ENCODE measurements around the gene CCNC. TPM values are rescaled to one million over a fixed set of nuclear protein-coding genes. Genes with fewer than 3 reads are reported as not detected.
"Not testable (repeated sequence)": the region's sequence is repeated elsewhere in the genome, so short reads cannot be mapped to it uniquely, and the experiment has no call there.

The CCNC gene
- total and polyA plus RNA-seq, 5 experiments from 2014 or later, result 37.8 to 55.6 (median 44.3) TPM

DNA sequence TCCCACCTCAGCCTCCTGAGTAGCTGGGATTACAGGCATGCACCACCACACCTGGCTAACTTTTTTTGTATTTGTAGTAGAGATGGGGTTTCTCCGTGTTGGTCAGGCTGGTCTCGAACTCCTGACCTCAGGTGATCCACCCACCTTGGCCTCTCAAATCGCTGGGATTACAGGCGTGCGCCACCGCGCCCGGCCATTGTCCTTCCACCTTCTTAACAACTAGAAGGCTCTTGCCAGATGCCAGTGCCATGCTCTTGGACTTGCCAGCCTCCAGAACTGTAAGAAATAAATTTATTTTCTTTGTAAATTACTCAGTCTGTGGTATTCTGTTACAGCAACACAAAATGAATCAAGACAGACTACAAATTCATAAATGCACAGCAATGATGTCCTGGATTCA, 26.2 kb upstream of the CCNC start:
- peaks cover 50 to 100% (median 78%) of the 10 kb centered on the region in 5 donors for H3K27me3 Mint-ChIP-seq
- DNase-seq, POLR2A ChIA-PET, H3K36me3 Mint-ChIP-seq, H3K4me3 Mint-ChIP-seq, H3K27ac Mint-ChIP-seq, ATAC-seq: not testable (repeated sequence)
- H3K9me3 Mint-ChIP-seq, result peaks cover 0 to 18% (median 5%) of the 10 kb centered on the region in 9 donors
- peaks cover 3 to 18% (median 16%) of the 10 kb centered on the region in 4 donors for H3K4me1 Mint-ChIP-seq

DNA sequence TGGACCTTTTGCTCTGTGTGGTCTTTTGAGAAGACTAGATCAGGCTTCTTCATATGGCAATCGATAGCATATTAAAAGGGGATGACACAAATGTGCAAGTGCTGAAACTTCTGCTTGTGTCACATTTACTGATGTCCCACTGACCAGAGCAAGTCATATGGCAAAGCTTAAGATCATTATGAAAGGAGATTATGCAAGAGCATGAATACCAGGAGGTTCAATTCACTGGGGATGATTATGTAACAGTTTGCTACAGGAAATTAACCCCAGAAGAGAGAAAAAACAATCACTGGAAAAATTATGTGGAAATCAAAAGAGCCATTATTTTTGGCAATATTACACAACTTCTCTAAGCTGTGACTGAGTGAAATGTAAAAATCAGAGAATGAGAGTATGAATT, 24.4 kb upstream of the CCNC start:
- POLR2A ChIA-PET, result no interaction called here
- no peak for ATAC-seq
- H3K27me3 Mint-ChIP-seq, result peaks cover 46 to 95% (median 76%) of the 10 kb centered on the region in 5 donors
- peaks cover 5 to 28% (median 26%) of the 10 kb centered on the region in 4 donors for H3K4me1 Mint-ChIP-seq
- H3K27ac Mint-ChIP-seq, result no peak overlapping the region
- peaks cover 0 to 5% (median 2%) of the 10 kb centered on the region in 3 donors for H3K36me3 Mint-ChIP-seq
- no peak for DNase-seq
- peaks cover 0 to 18% (median 5%) of the 10 kb centered on the region in 9 donors for H3K9me3 Mint-ChIP-seq
- H3K4me3 Mint-ChIP-seq, result no peak overlapping the region

DNA sequence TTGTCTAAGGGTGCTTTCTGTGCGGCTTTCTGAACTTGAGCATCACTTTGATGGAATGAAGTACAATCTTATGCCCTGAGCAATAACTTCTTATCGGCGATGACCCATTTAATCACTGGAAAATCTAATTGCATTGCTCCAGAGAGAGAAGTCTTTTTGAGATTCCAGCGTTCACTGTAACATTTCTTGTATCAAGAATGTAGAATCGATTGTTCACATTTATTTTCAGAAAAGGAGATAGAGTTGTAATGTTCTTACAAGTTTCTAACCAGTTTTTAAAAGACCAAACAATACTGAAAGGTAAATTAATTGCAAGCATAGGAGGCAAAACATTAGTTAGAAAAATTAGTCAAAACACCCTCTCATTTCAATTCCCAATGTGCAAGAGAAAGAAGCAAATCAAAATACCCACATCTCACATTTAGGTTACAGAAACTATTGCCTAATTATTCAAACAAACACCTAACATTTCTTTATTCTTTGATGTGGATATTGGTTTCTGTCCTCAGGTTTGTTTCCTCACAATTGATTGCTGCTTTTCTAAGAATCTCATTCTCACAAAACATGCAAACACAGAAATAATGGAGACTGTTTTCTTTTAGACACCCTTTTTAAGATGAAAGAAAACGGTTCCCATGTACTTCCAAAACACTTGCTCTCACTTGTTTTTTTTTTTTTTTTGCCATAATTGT, 23.4 kb upstream of the CCNC start:
- Mint-ChIP-seq H3K27ac (no peak overlapping the region), H3K27me3 (peaks cover 44 to 90% (median 68%) of the 10 kb centered on the region in 5 donors), H3K4me1 (peaks cover 5 to 28% (median 26%) of the 10 kb centered on the region in 4 donors), H3K4me3 (peak overlapping the region in 5 of 10 donors; percentile 12 to 59 (median 30)), H3K9me3 (peaks cover 0 to 18% (median 5%) of the 10 kb centered on the region in 9 donors), H3K36me3 (peaks cover 0 to 5% (median 2%) of the 10 kb centered on the region in 3 donors)
- POLR2A ChIA-PET, result no interaction called here
- no peak for DNase-seq
- ATAC-seq, result no peak

DNA sequence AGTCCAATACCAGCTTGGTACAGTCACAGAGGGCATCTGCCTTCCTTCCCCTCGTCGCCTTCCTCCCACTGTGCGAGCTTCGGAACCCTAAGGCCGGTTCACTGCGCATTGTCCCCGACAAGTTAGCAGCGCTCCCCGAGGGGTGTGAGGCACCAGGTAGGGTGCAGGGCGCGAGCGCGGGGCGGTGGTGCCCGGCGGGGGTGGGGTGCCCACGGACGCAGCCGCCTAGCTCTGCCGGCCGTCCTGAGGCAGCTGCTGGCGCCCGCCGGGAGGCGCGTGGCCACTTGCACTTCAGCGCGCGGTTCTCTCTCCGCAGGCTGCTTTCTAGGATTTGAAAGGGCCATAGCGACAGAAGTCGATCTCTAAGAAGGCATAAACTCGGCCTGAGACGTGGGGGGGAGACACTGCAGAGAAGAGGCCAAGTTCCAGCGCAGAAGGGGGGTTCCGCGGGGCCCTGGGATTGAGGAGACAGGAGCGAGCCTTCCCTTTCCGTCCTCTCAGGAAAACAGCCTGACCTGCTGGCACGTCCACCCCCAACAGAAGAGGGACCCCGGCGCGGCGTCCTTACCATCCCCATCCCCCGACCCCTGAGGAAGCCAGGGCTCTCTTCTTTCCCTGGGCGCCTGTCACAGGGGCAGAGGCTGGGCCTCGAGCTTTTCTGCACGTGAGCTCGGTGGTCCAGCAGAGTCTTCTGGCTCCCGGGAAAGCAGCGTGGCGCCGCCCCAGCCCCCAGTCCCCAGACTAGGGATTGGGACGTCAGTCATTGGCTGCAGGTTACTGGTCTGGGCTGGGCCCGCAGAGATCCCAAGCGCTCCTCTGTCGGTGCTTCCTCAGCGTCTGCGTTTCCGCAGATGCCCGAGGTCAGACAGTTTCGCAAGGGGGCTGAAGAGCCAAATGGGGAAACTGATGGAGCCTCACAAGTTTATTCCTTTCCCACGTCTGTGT, 22.5 kb upstream of the CCNC start:
- Mint-ChIP-seq H3K27me3 (peaks cover 41 to 85% (median 63%) of the 10 kb centered on the region in 5 donors), H3K9me3 (peaks cover 0 to 18% (median 5%) of the 10 kb centered on the region in 9 donors), H3K36me3 (peaks cover 0 to 5% (median 2%) of the 10 kb centered on the region in 3 donors), H3K4me3 (peak overlapping the region in 7 of 10 donors; percentile 12 to 91 (median 38)), H3K27ac (no peak overlapping the region), H3K4me1 (peaks cover 5 to 28% (median 26%) of the 10 kb centered on the region in 4 donors)
- DNase-seq (no peak), ATAC-seq (no peak)
- POLR2A ChIA-PET, result no interaction called here

DNA sequence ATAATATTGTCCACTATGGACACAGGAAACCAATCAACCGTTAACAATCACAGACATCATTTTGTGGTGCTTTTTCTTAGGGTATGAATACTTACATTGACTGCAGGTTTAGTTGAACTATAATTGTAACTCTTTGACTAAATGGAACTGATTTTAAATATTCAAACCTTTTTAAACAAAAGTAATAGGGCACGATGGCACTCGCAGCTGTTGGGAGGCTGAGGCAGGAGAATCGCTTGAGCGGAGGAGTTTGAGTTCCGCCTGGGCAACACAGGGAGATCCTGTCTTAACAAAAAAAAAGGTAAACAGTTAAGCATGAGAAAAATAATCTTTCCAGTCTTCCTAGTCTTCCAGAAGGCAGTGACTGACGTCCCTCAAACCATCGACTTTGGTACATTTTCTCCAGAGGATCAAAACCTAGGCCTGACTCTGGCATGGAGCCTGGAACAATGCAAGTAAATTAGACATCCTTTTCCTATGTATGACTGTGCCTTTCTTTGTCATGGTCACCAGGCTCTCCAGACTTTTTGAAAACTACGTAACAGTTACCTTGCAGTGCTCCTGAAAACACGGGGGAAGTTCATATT, 21.5 kb upstream of the CCNC start:
- ATAC-seq (no peak), DNase-seq (no peak)
- Mint-ChIP-seq H3K27me3 (peaks cover 36 to 82% (median 64%) of the 10 kb centered on the region in 5 donors), H3K4me3 (peak overlapping the region; percentile 38 to 92 (median 75)), H3K4me1 (peaks cover 5 to 28% (median 26%) of the 10 kb centered on the region in 4 donors), H3K9me3 (peaks cover 0 to 9% (median 3%) of the 10 kb centered on the region in 9 donors), H3K27ac (no peak overlapping the region), H3K36me3 (no peaks in the 10 kb centered on the region)
- POLR2A ChIA-PET, result interaction anchor here (0.6 kb wide), 1 partner anchor 163 kb away, joined by 3 read pairs; no protein-coding TSS in a partner anchor

DNA sequence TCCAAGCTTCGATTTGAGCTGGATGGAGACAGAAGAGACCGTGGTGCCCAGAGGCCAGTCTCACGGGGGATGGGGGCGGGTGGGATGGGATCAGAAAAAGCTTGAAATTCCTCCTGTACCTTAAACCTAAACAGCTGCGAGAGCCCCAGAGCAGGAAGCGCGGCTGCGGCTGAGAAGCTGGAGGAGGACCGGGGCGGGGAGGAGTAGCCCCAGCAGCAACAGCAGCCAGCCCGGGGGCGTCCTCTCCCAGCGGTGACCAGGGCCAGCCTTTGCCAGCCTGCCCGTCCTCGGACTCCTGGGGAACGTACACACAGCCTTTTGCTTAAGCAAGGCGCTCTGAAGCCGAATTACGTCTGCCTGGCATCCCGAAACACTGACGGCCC, 20.8 kb upstream of the CCNC start:
- H3K4me3 Mint-ChIP-seq, result peak overlapping the region; percentile 77 to 92 (median 90)
- DNase-seq (no peak), ATAC-seq (peak; percentile 18 to 26)
- peak overlapping the region in 2 of 10 donors; percentile 20 to 57 for H3K27ac Mint-ChIP-seq
- peaks cover 39 to 75% (median 67%) of the 10 kb centered on the region in 5 donors for H3K27me3 Mint-ChIP-seq
- peaks cover 5 to 28% (median 26%) of the 10 kb centered on the region in 4 donors for H3K4me1 Mint-ChIP-seq
- no peaks in the 10 kb centered on the region for H3K36me3 Mint-ChIP-seq
- peaks cover 0 to 4% (median 0%) of the 10 kb centered on the region in 9 donors for H3K9me3 Mint-ChIP-seq
- POLR2A ChIA-PET, result interaction anchor here (1.1 kb wide), 1 partner anchor 21 kb away, joined by 4 read pairs; the partner anchor contains the start of gene CCNC

DNA sequence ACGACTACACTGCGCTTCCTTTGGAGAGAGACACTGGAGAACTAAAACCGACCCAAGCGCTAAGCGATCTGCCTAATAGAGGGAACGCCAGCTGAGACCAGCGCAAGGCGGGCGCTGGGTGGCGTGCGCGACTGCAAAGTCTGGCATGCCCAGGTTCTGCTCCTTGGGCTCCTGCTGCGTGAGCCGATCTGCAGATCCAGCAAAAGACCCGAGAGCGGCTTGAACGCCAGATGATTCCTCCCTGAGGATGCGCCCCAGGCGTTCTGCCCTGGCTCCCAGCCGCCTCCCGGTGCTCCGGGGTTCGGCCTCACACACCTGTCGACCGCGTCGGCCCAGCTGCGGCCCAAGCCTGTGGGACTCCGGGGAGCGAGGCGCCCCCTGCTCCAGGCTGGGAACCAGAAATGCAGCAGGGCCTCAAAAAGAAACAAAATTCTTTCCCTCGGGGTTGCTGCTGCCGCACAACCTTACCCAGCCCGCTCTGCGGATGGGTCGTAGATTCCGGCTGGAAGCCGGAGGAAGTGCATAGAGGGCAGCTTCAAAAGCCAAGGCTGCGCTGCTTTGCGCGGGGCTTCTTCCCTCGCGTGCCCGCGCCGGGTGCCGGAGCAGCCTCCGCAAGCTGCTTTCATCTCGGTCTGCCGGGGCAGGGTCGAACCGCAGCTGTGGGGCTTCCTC, 20.3 kb upstream of the CCNC start:
- ATAC-seq (peak; percentile 89 to 92), DNase-seq (peak; percentile 38 to 78 (median 52))
- peaks cover 0 to under 1% (median 0%) of the 10 kb centered on the region in 9 donors for H3K9me3 Mint-ChIP-seq
- H3K36me3 Mint-ChIP-seq, result no peaks in the 10 kb centered on the region
- POLR2A ChIA-PET, result interaction anchor here (0.9 to 1.1 kb wide), 2 partner anchors 17 to 20 kb away, joined by 3 to 4 read pairs; partner anchors contain the start of gene CCNC
- peak overlapping the region; percentile 77 to 92 (median 90) for H3K4me3 Mint-ChIP-seq
- peaks cover 5 to 28% (median 26%) of the 10 kb centered on the region in 4 donors for H3K4me1 Mint-ChIP-seq
- H3K27me3 Mint-ChIP-seq, result peaks cover 36 to 70% (median 64%) of the 10 kb centered on the region in 5 donors
- peak overlapping the region in 4 of 10 donors; percentile 20 to 57 (median 40) for H3K27ac Mint-ChIP-seq

DNA sequence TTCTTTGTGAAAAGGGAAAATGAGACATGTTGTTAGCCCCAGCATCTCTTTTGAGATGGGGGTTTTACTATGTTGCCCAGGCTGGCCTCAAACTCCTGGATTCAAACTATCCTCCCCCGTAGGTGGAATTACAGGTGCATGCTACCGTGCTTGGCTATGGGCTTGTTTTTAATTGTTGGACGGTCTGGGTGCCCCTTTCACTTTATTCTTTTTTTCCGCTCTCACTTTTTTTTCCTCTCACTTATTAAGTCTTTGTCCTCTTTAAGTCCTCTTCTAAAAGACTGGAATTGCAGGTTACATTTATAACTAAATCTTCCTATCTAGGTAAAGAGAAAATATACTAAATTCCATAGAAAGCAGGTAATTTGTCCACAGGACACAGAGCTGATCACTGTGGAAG, 19.3 kb upstream of the CCNC start:
- Mint-ChIP-seq H3K4me3 (peak overlapping the region in 3 of 10 donors; percentile 1 to 89 (median 77)), H3K27ac (no peak overlapping the region), H3K4me1 (peaks cover 5 to 28% (median 26%) of the 10 kb centered on the region in 4 donors), H3K36me3 (no peaks in the 10 kb centered on the region), H3K9me3 (no peaks in the 10 kb centered on the region), H3K27me3 (peaks cover 37 to 70% (median 62%) of the 10 kb centered on the region in 5 donors)
- POLR2A ChIA-PET, result interaction anchor here (0.9 kb wide), 1 partner anchor 18 kb away, joined by 3 read pairs; no protein-coding TSS in a partner anchor
- ATAC-seq (no peak), DNase-seq (no peak)

DNA sequence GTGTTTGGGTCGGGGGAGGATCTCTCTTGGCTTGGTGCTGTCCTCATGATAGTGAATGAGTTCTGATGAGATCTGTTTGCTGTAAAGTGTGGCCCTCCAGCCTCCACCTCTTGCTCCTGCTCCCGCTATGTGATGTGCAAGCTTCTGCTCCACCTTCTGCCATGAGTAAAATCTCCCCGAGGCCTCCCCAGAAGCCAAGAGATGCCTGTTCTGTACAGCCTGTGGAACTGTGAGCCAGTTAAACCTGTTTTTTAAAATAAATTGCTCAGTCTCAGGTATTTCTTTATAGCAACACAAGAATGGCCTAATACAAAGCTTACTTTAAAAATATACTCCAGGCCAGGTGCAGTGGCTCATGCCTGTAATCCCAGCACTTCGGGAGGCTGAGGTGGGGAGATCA, 11.3 kb upstream of the CCNC start:
- no peak for ATAC-seq
- H3K36me3 Mint-ChIP-seq, result no peaks in the 10 kb centered on the region
- H3K27ac Mint-ChIP-seq, result peak overlapping the region in 1 of 10 donors; percentile 33
- H3K4me3 Mint-ChIP-seq, result no peak overlapping the region
- no peaks in the 10 kb centered on the region for H3K4me1 Mint-ChIP-seq
- POLR2A ChIA-PET, result no interaction called here
- H3K9me3 Mint-ChIP-seq, result no peaks in the 10 kb centered on the region
- no peak for DNase-seq
- H3K27me3 Mint-ChIP-seq, result peaks cover 15 to 63% (median 42%) of the 10 kb centered on the region in 5 donors

DNA sequence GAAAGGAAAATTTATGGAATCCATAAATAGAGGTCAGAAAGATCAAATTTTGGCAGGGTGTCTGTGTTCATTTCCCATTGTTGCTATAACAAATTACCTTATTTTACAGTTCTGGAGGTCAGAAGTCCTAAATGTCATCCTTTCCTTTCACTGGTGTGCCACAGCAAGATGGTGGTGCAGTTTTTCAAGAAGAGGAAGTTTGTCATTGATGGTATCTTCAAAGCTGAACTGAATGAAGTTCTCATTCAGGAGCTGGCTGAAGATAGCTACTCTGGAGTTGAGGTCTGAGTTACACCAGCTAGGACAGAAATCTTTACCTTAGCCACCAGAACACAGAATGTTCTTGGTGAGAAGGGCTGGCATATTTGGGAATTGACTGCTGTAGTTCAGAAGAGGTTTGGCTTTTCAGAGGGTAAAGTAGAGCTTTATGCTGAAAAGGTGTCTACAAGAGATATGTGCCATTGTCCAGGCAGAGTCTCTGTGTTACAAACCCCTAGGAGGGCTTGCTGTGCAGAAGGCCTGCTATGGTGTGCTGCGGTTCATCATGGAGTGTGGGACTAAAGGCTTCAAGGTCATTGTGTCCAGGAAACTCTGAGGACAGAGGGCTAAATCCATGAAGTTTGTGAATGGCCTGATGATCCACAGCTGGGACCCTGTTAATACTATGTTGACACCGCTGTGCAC, 7.2 kb upstream of the CCNC start:
- no peaks in the 10 kb centered on the region for H3K9me3 Mint-ChIP-seq
- no peaks in the 10 kb centered on the region for H3K4me1 Mint-ChIP-seq
- H3K36me3 Mint-ChIP-seq, result no peaks in the 10 kb centered on the region
- DNase-seq (no peak), ATAC-seq (no peak)
- POLR2A ChIA-PET, result no interaction called here
- H3K4me3 Mint-ChIP-seq, result no peak overlapping the region
- peaks cover 9 to 44% (median 25%) of the 10 kb centered on the region in 5 donors for H3K27me3 Mint-ChIP-seq
- H3K27ac Mint-ChIP-seq, result no peak overlapping the region

DNA sequence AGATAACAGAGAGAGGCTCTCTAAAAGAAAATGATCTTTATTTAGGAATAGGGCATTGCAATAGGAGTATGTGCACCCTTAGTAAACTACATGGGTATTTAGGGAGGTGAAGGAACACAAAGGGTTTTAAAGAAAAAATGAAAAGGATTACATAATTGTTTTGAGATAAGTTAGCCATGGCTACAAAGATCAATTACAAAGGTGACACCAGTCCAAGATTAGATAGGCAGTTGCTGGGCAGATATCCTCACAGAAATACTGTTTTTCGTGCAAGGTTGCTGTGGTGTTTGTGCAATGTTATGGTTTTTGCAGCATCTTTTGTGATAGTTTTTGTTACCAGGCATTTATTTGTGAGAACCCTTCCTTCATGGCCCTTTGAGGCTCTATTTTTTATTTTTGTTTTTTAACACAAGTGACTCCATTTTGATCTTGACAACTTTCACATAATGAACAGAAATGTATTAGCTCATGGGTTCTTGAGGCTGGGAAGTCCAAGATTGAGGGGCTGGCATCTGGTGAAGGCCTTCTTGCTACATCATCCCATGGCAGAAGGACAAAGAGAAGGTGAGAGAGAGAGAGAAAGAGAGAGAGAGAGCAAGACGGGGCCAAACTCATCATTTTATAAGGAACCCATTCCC, 5.6 kb upstream of the CCNC start:
- no peak overlapping the region for H3K27ac Mint-ChIP-seq
- POLR2A ChIA-PET, result no interaction called here
- no peaks in the 10 kb centered on the region for H3K36me3 Mint-ChIP-seq
- ATAC-seq (no peak), DNase-seq (no peak)
- H3K4me3 Mint-ChIP-seq, result no peak overlapping the region
- H3K9me3 Mint-ChIP-seq, result no peaks in the 10 kb centered on the region
- peaks cover 6 to 29% (median 12%) of the 10 kb centered on the region in 5 donors for H3K27me3 Mint-ChIP-seq
- no peaks in the 10 kb centered on the region for H3K4me1 Mint-ChIP-seq

Data from naive thymus-derived CD8-positive, alpha-beta T cell (primary cell).